Kidney (tissue), 14 donors: Measurements from ENCODE around the gene FCN1. TPM values are rescaled to one million over a fixed set of nuclear protein-coding genes. Genes with fewer than 3 reads are reported as not detected.

Experiments used
- DNase-seq, 5 donors: peaks; one replicate each; pipeline ENCODE4 v3.0.0-alpha.2; 2013 to 2020
- FAIRE-seq: peaks from 2 replicates; lab custom pipeline; 2012; peaks lifted over from hg19 to GRCh38; lab: Jason Lieb, UNC
- H3K27ac ChIP-seq, 2 donors: one replicate each; pipeline ENCODE4 v1.7.0; 2013; ENCODE audit warnings: low read depth in 2 of 2, low read length in 2 of 2, inconsistent platforms in 1 of 2
- H3K27me3 ChIP-seq: one replicate; pipeline ENCODE4 v1.7.1; 2013; ENCODE audit warnings: low read length, inconsistent platforms; ENCODE audit not compliant: control insufficient read depth, insufficient read depth
- H3K36me3 ChIP-seq, 3 donors: one replicate each; pipeline versions ENCODE4 v1.7.0 to v1.7.1; 2013; ENCODE audit warnings: low read length in 3 of 3, control low read depth in 1 of 3, inconsistent platforms in 1 of 3; ENCODE audit not compliant: insufficient read depth in 3 of 3, control insufficient read depth in 2 of 3
- H3K4me1 ChIP-seq, 3 donors: one replicate each; pipeline versions ENCODE4 v1.7.0 to v1.7.1; 2013; ENCODE audit warnings: low read length in 3 of 3, inconsistent platforms in 1 of 3, low read depth in 1 of 3; ENCODE audit not compliant: control insufficient read depth in 2 of 3, insufficient read depth in 2 of 3
- H3K4me3 ChIP-seq, 3 donors: one replicate each; pipeline versions ENCODE4 v1.7.0 to v1.8.1; 2013; ENCODE audit warnings: low read length in 3 of 3, control low read depth in 1 of 3, inconsistent platforms in 1 of 3
- H3K9ac ChIP-seq, 3 donors: one replicate each; pipeline versions ENCODE4 v1.7.0 to v1.7.1; 2013; ENCODE audit warnings: low read length in 3 of 3, control low read depth in 1 of 3, inconsistent platforms in 1 of 3
- H3K9me3 ChIP-seq, 3 donors: one replicate each; pipeline versions ENCODE4 v1.7.0 to v1.7.1; 2013; ENCODE audit warnings: low read length in 3 of 3, control low read depth in 1 of 3, inconsistent platforms in 1 of 3; ENCODE audit not compliant: control insufficient read depth in 2 of 3, insufficient read depth in 1 of 3
- intact Hi-C: fragments of 100-400 bp; cut with DNase I; formaldehyde crosslinking; loops from one replicate; pipeline ENCODE4 v1.11.1; 2022
- polyA plus RNA-seq: library from polyadenylated mRNA; stranded (reverse); fragments of 350-450 nt; fragmentation: Illumina TruSeq; extraction: RNeasy Lipid Tissue Mini Kit (QIAGEN cat#74804); gene quantifications from one replicate; pipeline ENCODE4 v1.2.3, GENCODE V29; 2014; ENCODE audit warnings: low read depth, low replicate concordance; ENCODE audit not compliant: insufficient read depth
- total RNA-seq: library from RNA; stranded (reverse); fragmentation: NEBNext Ultra II Directional; extraction: Animal tissue kit (Norgen Biotek cat#: 25700); gene quantifications from one replicate; pipeline ENCODE4 v1.2.1, GENCODE V29; 2021
- TF ChIP-seq, protein P1 (sequence below): IDR thresholded peaks from 3 replicates; pipeline ENCODE4 v1.5.1; 2012; ENCODE audit warnings: mild to moderate bottlenecking, moderate library complexity, borderline replicate concordance; ENCODE audit not compliant: insufficient read depth; ENCODE audit errors: extremely low read depth
- donor health status: control.
- donor health status: control.
- donor health status: control.
- donor health status: control.
- donor health status: control.
- donor health status: DM: yes; HTN: yes; CAD: no.
- donor health status: Normal renal cell carcinoma (clear cell type).

The FCN1 gene
- total and polyA plus RNA-seq, 2 donors from 2014 or later = 3.2 to 13.0 TPM

DNA sequence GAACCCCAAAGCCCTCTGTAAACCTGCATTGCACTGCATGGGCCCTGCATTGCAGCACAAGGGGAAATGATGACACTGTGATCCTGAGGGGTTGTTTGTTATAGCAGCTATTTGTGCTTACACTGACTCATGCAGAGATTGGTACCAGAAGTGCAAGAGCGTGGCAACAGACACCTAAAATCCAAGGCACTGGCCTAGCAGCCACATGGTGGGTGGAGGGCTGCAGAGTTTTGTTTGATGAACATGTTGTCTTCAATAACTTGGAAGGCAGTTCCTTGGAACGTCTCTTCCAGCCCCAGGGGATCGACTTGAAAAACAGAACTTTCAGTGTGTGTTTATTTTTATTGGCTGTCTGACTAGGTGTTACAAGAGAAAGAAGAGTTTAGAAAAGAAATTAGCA, 22.6 kb downstream of the FCN1 start:
- peak in 1 of 5 donors; percentile 1 for DNase-seq
- peaks cover 0 to 6% (median 2%) of the 10 kb centered on the region in 3 donors for H3K9me3 ChIP-seq
- no peak overlapping the region for H3K4me3 ChIP-seq
- no peaks in the 10 kb centered on the region for H3K4me1 ChIP-seq
- no peak overlapping the region for H3K9ac ChIP-seq
- no peaks in the 10 kb centered on the region for H3K27me3 ChIP-seq
- H3K27ac ChIP-seq = no peak overlapping the region
- intact Hi-C loops = no loop called here
- no peaks in the 10 kb centered on the region for H3K36me3 ChIP-seq
- TF ChIP-seq, protein P1, sequence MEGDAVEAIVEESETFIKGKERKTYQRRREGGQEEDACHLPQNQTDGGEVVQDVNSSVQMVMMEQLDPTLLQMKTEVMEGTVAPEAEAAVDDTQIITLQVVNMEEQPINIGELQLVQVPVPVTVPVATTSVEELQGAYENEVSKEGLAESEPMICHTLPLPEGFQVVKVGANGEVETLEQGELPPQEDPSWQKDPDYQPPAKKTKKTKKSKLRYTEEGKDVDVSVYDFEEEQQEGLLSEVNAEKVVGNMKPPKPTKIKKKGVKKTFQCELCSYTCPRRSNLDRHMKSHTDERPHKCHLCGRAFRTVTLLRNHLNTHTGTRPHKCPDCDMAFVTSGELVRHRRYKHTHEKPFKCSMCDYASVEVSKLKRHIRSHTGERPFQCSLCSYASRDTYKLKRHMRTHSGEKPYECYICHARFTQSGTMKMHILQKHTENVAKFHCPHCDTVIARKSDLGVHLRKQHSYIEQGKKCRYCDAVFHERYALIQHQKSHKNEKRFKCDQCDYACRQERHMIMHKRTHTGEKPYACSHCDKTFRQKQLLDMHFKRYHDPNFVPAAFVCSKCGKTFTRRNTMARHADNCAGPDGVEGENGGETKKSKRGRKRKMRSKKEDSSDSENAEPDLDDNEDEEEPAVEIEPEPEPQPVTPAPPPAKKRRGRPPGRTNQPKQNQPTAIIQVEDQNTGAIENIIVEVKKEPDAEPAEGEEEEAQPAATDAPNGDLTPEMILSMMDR = no peak
- FAIRE-seq = no peak

DNA sequence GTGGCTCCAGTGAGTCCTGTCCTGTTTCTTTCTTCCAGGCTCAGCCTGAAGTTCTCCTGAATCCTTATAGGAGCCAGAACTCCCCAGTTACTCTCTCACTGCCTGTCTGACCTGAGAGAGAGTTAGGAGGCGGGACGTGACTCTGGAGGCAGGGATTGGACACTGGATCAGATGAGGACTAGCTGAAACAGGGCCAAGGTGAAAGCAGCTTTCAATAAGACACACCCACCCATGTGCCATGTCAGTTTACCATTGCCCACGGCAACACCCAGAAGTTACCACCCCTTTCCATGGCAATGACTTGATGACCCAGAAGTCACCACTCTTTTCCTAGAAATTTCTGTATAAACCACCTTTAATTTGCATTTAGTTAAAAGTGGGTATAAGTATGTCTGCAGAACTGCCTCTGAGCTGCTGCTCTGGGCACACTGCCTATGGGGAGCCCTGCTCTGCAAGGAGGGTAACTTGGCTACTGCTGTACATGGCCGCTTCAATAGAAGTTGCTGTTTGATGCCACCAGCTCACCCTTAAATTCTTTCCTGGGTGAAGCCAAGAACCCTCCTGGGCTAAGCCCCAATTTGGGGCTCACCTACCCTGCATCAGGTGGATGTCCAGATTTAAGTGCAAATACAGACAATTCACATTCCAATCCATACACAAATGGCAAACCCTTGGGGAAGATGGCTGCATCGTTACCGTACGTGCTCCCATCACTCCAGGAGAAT, 23.4 kb downstream of the FCN1 start:
- H3K9ac ChIP-seq = no peak overlapping the region
- H3K27ac ChIP-seq = no peak overlapping the region
- no peaks in the 10 kb centered on the region for H3K4me1 ChIP-seq
- TF ChIP-seq, protein P1 = no peak
- no peak overlapping the region for H3K4me3 ChIP-seq
- no peak for FAIRE-seq
- H3K9me3 ChIP-seq = peaks cover 0 to 4% (median 2%) of the 10 kb centered on the region in 3 donors
- intact Hi-C loops = no loop called here
- H3K36me3 ChIP-seq = no peaks in the 10 kb centered on the region
- no peaks in the 10 kb centered on the region for H3K27me3 ChIP-seq
- DNase-seq = peak in 1 of 5 donors; percentile 2

DNA sequence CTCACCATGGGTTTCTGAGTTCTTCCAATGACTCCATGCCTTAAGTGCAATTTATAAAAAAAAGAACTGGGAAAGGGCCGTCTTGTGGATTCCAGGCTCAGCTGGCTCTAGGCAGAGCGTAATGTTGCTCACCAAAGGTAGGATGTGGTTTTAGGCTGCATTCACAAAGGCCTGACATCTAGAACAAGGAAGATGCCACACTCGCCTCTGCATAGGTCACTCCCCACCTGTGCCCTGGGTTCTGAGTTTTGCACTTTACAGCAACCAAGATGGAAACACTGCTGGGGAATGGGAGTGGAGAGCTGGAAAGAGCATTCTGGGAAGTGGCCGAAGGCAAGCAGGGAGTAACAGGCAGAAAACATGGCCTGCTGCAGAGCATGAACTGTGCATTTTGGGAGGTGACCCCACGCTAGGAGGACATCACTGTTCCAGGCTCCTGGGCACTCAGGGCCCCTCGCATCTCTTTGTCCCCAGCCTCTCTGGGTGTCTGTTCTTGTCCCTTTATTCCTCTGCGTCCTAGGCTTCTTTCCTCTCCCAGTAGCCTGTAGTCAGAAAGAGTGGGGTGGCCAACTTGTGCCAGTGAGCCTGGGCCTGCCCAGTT, 24.8 kb downstream of the FCN1 start:
- no peak overlapping the region for H3K9ac ChIP-seq
- intact Hi-C loops = no loop called here
- no peaks in the 10 kb centered on the region for H3K4me1 ChIP-seq
- H3K36me3 ChIP-seq = no peaks in the 10 kb centered on the region
- DNase-seq (peak in 1 of 5 donors; percentile 2), FAIRE-seq (no peak)
- no peaks in the 10 kb centered on the region for H3K27me3 ChIP-seq
- H3K9me3 ChIP-seq = no peaks in the 10 kb centered on the region
- no peak overlapping the region for H3K27ac ChIP-seq
- TF ChIP-seq, protein P1 = no peak
- H3K4me3 ChIP-seq = no peak overlapping the region
